Liver (tissue), 9 donors: ENCODE results near the gene MAGI1. TPM values are rescaled to one million over a fixed set of nuclear protein-coding genes. Genes with fewer than 3 reads are reported as not detected.
"Not testable (repeated sequence)": the region's sequence is repeated elsewhere in the genome, so short reads cannot be mapped to it uniquely, and the experiment has no call there.

Experiments used
- DNase-seq: peaks from one replicate; pipeline ENCODE4 v3.0.0-alpha.2; 2017; ENCODE audit warnings: low spot score
- H3K27ac ChIP-seq, 2 donors: one replicate each; pipeline ENCODE4 v1.7.0; 2013; ENCODE audit warnings: inconsistent platforms in 2 of 2, low read length in 2 of 2, control low read depth in 1 of 2, low read depth in 1 of 2, mild to moderate bottlenecking in 1 of 2
- H3K27me3 ChIP-seq, 4 donors: one replicate each; pipeline versions ENCODE4 v1.6.1 to v1.7.0; 2013; ENCODE audit warnings: low read length in 3 of 4, inconsistent platforms in 1 of 4, mild to moderate bottlenecking in 1 of 4, moderate library complexity in 1 of 4; ENCODE audit not compliant: control insufficient read depth in 4 of 4, insufficient read depth in 4 of 4
- H3K36me3 ChIP-seq, 4 donors: one replicate each; pipeline versions ENCODE4 v1.6.1 to v1.7.0; 2013; ENCODE audit warnings: low read length in 3 of 4, mild to moderate bottlenecking in 3 of 4, low read depth in 1 of 4, moderate library complexity in 1 of 4; ENCODE audit not compliant: control insufficient read depth in 4 of 4, insufficient read depth in 3 of 4
- H3K4me1 ChIP-seq, 4 donors: one replicate each; pipeline versions ENCODE4 v1.6.1 to v1.7.0; 2013; ENCODE audit warnings: low read length in 3 of 4, mild to moderate bottlenecking in 3 of 4, moderate library complexity in 1 of 4; ENCODE audit not compliant: control insufficient read depth in 4 of 4, insufficient read depth in 4 of 4
- H3K4me3 ChIP-seq, 3 donors: one replicate each; pipeline versions ENCODE4 v1.6.1 to v1.7.0; 2013; ENCODE audit warnings: low read length in 3 of 3, control low read depth in 1 of 3, low read depth in 1 of 3, mild to moderate bottlenecking in 1 of 3
- H3K9ac ChIP-seq, 2 donors: one replicate each; pipeline ENCODE4 v1.7.0; 2013; ENCODE audit warnings: low read length in 2 of 2, mild to moderate bottlenecking in 2 of 2, moderate library complexity in 2 of 2, control low read depth in 1 of 2, low read depth in 1 of 2
- H3K9me3 ChIP-seq, 4 donors: one replicate each; pipeline versions ENCODE4 v1.6.1 to v1.7.0; 2013; ENCODE audit warnings: low read length in 3 of 4; ENCODE audit not compliant: control insufficient read depth in 4 of 4
- ATF3 ChIP-seq: IDR thresholded peaks from 2 replicates; pipeline ENCODE4 v1.6.1; 2016; ENCODE audit warnings: antibody characterized with exemption
- EGR1 ChIP-seq, 2 donors: IDR thresholded peaks; 2 replicates each; pipeline ENCODE4 v1.6.1; 2016 to 2018; ENCODE audit warnings: antibody characterized with exemption in 2 of 2, low read depth in 2 of 2
- FOXA2 ChIP-seq: IDR thresholded peaks from 2 replicates; pipeline ENCODE4 v1.6.1; 2016; ENCODE audit warnings: antibody characterized with exemption
- GABPA ChIP-seq, 2 donors: IDR thresholded peaks in 1 of 2; conservative IDR thresholded peaks in 1 of 2; 2 replicates each; pipeline ENCODE4 v1.6.1; 2016; ENCODE audit warnings: antibody characterized with exemption in 2 of 2, mild to moderate bottlenecking in 1 of 2, moderate library complexity in 1 of 2
- HNF4A ChIP-seq, 2 donors: conservative IDR thresholded peaks; 2 replicates each; pipeline ENCODE4 v1.6.1; 2016; ENCODE audit warnings: antibody characterized with exemption in 2 of 2, mild to moderate bottlenecking in 2 of 2
- JUND ChIP-seq, 2 donors: IDR thresholded peaks; 2 replicates each; pipeline ENCODE4 v1.6.1; 2016; ENCODE audit warnings: antibody characterized with exemption in 2 of 2
- NR2F2 ChIP-seq: IDR thresholded peaks from 2 replicates; pipeline ENCODE4 v1.6.1; 2016; ENCODE audit warnings: antibody characterized with exemption
- RAD21 ChIP-seq, 2 donors: IDR thresholded peaks; 2 replicates each; pipeline ENCODE4 v1.6.1; 2016; ENCODE audit warnings: antibody characterized with exemption in 2 of 2, mild to moderate bottlenecking in 2 of 2
- TAF1 ChIP-seq: conservative IDR thresholded peaks from 2 replicates; pipeline ENCODE4 v1.6.1; 2016; ENCODE audit warnings: antibody characterized with exemption, mild to moderate bottlenecking
- WGBS: extraction: QIAGEN DNeasy Blood & Tissue Kit; methylation state at CpG from one replicate; pipeline ENCODE4 v1.1.7; 2013; 5-methylcytosine and 5-hydroxymethylcytosine counted together
- polyA plus RNA-seq, 2 donors: library from polyadenylated mRNA; stranded (reverse) in 1 of 2; unstranded in 1 of 2; fragments of 200-250 nt in 1 of 2; fragments of >200 nt in 1 of 2; fragmentation: Nextera tagmentation in 1 of 2; extraction: Ambion mirVana in 1 of 2; gene quantifications; one replicate each; pipeline versions ENCODE4 v1.2.1 to v1.2.3, GENCODE V29; 2013 to 2015
- total RNA-seq, 2 donors: library from RNA; depleted of rRNA; stranded (reverse); fragments of >200 nt; gene quantifications; one replicate each; pipeline ENCODE4 v1.2.3, GENCODE V29; 2014
- TF ChIP-seq, protein P1 (sequence below): fragments of 150-350 bp; IDR thresholded peaks from 2 replicates; pipeline ENCODE4 v1.5.1; 2017; ENCODE audit warnings: improper control_type of control experiment, low read depth, low read length; ENCODE audit not compliant: missing input control
- TF ChIP-seq, protein P2 (sequence below): IDR thresholded peaks from 2 replicates; pipeline ENCODE4 v1.6.1; 2016; ENCODE audit warnings: antibody characterized with exemption, mild to moderate bottlenecking
- donor health status: healthy.
- donor health status: healthy.
- donor health status: healthy.
- donor health status: healthy.
- donor health status: healthy.

The MAGI1 gene
- total and polyA plus RNA-seq, 4 donors, result 9.6 to 68.8 (median 14.0) TPM

DNA sequence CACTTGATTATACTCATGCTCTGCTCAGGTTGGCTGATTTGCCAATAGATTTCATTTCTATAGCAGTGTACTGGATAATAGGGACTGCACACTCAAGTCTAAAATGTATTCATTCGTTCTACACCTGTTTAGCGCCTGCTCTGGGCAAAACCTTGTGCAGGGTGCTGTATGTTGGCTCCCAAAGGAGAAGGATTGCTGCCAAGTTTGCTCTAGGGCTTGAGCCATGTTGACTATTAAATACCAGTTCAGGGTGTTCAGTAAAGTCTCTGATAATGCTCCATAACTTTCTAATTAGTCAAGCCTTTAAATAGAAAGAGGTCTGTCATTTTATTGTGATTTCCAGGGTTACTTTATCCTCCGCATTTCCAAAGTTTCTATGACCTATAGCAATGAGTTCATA lies 470.2 kb downstream of the MAGI1 start:
- Histone ChIP-seq H3K4me1 (peaks cover 0 to 8% (median 3%) of the 10 kb centered on the region in 4 donors), H3K9me3 (peaks cover 0 to under 1% (median 0%) of the 10 kb centered on the region in 4 donors), H3K9ac (no peak overlapping the region), H3K4me3 (no peak overlapping the region), H3K27ac (no peak overlapping the region), H3K36me3 (no peaks in the 10 kb centered on the region), H3K27me3 (no peaks in the 10 kb centered on the region)
- WGBS, result 90% methylated on average over 3 of the region's 3 CpGs
- no peak for DNase-seq
- no peak for TF ChIP-seq HNF4A (conservative IDR thresholded peaks at IDR 0.05)
- no peak for TF ChIP-seq RAD21 (IDR thresholded peaks at IDR 0.05)
- TF ChIP-seq ATF3, result no peak
- TF ChIP-seq JUND (IDR thresholded peaks at IDR 0.05), result no peak
- TF ChIP-seq FOXA2, result no peak

DNA sequence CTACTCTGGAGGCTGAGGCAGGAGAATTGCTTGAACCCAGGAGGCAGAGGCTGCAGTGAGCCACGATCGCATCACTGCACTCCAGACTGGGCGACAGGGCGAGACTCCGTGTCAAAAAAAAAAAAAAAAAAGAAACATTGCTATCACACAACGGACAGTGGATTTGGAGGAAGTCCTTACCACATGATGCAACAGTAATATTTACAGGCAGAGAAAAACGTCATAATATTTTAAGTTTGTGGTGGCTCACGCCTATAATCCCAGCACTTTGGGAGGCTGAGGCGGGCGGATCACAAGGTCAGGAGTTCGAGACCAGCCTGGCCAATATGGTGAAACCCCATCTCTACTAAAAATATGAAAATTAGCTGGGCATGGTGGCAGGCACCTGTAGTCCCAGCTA lies 473.0 kb downstream of the MAGI1 start:
- H3K9ac ChIP-seq, DNase-seq: not testable (repeated sequence)

DNA sequence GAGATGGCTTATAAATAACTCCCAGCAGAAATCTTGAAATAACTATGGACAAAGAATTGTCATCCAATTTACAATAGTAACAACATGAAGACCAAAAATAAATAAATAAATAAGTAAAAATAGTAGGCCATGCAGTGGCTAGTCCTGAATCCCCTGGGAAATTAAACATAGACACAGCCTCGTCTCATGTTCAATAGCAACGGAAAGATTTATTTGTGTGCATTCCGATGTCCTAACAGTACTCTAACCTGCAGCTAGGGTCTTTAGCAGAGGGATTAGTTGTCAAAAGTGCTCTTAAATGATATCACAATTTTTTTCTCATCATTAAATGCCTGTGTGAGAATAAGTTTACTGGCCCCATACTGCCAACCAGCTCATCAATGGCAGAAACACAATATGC lies 474.2 kb downstream of the MAGI1 start:
- no peaks in the 10 kb centered on the region for H3K27me3 ChIP-seq
- no peak for DNase-seq
- TF ChIP-seq TAF1, result no peak
- TF ChIP-seq, protein P1, sequence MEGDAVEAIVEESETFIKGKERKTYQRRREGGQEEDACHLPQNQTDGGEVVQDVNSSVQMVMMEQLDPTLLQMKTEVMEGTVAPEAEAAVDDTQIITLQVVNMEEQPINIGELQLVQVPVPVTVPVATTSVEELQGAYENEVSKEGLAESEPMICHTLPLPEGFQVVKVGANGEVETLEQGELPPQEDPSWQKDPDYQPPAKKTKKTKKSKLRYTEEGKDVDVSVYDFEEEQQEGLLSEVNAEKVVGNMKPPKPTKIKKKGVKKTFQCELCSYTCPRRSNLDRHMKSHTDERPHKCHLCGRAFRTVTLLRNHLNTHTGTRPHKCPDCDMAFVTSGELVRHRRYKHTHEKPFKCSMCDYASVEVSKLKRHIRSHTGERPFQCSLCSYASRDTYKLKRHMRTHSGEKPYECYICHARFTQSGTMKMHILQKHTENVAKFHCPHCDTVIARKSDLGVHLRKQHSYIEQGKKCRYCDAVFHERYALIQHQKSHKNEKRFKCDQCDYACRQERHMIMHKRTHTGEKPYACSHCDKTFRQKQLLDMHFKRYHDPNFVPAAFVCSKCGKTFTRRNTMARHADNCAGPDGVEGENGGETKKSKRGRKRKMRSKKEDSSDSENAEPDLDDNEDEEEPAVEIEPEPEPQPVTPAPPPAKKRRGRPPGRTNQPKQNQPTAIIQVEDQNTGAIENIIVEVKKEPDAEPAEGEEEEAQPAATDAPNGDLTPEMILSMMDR, result no peak
- no peak for TF ChIP-seq JUND (IDR thresholded peaks at IDR 0.05)
- WGBS, result 92% methylated on average over 3 of the region's 3 CpGs
- no peak overlapping the region for H3K4me3 ChIP-seq
- no peak overlapping the region for H3K9ac ChIP-seq
- peaks cover 0 to 10% (median 7%) of the 10 kb centered on the region in 4 donors for H3K4me1 ChIP-seq
- no peaks in the 10 kb centered on the region for H3K36me3 ChIP-seq
- no peak overlapping the region for H3K27ac ChIP-seq
- no peaks in the 10 kb centered on the region for H3K9me3 ChIP-seq

More for the DNA sequence above, 473.0 kb downstream of the MAGI1 start:
- H3K27ac ChIP-seq, H3K9me3 ChIP-seq, H3K36me3 ChIP-seq, H3K4me3 ChIP-seq, H3K4me1 ChIP-seq, H3K27me3 ChIP-seq: not testable (repeated sequence)
- 91% methylated on average over 11 of the region's 11 CpGs for WGBS

- TF ChIP-seq NR2F2, result no peak
- no peak for TF ChIP-seq EGR1 (IDR thresholded peaks at IDR 0.05; ENCODE audit: low read depth in 2 of 2)
- TF ChIP-seq GABPA (IDR thresholded peaks at IDR 0.05 in 1 of 2, conservative IDR thresholded peaks at IDR 0.05 in 1 of 2), result no peak
- TF ChIP-seq, protein P2, sequence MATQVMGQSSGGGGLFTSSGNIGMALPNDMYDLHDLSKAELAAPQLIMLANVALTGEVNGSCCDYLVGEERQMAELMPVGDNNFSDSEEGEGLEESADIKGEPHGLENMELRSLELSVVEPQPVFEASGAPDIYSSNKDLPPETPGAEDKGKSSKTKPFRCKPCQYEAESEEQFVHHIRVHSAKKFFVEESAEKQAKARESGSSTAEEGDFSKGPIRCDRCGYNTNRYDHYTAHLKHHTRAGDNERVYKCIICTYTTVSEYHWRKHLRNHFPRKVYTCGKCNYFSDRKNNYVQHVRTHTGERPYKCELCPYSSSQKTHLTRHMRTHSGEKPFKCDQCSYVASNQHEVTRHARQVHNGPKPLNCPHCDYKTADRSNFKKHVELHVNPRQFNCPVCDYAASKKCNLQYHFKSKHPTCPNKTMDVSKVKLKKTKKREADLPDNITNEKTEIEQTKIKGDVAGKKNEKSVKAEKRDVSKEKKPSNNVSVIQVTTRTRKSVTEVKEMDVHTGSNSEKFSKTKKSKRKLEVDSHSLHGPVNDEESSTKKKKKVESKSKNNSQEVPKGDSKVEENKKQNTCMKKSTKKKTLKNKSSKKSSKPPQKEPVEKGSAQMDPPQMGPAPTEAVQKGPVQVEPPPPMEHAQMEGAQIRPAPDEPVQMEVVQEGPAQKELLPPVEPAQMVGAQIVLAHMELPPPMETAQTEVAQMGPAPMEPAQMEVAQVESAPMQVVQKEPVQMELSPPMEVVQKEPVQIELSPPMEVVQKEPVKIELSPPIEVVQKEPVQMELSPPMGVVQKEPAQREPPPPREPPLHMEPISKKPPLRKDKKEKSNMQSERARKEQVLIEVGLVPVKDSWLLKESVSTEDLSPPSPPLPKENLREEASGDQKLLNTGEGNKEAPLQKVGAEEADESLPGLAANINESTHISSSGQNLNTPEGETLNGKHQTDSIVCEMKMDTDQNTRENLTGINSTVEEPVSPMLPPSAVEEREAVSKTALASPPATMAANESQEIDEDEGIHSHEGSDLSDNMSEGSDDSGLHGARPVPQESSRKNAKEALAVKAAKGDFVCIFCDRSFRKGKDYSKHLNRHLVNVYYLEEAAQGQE, result no peak
- H3K4me1 ChIP-seq, result peaks cover 0 to 10% (median 7%) of the 10 kb centered on the region in 4 donors
- no peaks in the 10 kb centered on the region for H3K9me3 ChIP-seq
- H3K27ac ChIP-seq, result no peak overlapping the region
- H3K27me3 ChIP-seq, result no peaks in the 10 kb centered on the region
- H3K9ac ChIP-seq, result no peak overlapping the region
- DNase-seq, result no peak
- 91% methylated on average over 5 of the region's 5 CpGs for WGBS
- H3K4me3 ChIP-seq, result no peak overlapping the region
- H3K36me3 ChIP-seq, result no peaks in the 10 kb centered on the region
Measured at GRCh38 chr3:65563861-65564260, 474.9 kb downstream of the MAGI1 start.
